ENCODE measurements around the gene FAM13B.

DNA sequence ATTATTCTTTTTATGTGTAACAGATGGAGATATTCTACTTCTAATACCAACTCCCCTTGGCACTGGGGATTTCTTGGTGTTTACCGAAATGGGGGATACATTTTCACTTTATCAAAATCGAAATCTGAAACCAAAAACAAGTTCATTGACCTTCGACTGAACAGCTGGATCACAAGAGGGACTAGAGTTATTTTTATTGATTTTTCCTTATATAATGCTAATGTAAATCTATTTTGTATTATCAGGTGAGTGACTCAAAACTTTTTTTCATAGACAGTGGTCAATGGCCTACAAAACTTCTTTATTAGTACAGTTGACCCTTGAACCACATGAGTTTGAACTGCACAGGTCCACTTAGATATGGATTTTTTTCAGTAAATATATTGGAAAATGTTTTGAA, 133.4 kb downstream of the FAM13B start:
- TF ChIP-seq, protein P1, sequence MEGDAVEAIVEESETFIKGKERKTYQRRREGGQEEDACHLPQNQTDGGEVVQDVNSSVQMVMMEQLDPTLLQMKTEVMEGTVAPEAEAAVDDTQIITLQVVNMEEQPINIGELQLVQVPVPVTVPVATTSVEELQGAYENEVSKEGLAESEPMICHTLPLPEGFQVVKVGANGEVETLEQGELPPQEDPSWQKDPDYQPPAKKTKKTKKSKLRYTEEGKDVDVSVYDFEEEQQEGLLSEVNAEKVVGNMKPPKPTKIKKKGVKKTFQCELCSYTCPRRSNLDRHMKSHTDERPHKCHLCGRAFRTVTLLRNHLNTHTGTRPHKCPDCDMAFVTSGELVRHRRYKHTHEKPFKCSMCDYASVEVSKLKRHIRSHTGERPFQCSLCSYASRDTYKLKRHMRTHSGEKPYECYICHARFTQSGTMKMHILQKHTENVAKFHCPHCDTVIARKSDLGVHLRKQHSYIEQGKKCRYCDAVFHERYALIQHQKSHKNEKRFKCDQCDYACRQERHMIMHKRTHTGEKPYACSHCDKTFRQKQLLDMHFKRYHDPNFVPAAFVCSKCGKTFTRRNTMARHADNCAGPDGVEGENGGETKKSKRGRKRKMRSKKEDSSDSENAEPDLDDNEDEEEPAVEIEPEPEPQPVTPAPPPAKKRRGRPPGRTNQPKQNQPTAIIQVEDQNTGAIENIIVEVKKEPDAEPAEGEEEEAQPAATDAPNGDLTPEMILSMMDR (IDR thresholded peaks at IDR 0.05; ENCODE audit: insufficient read depth, low read length), result no peak
- TF ChIP-seq POLR2AphosphoS5 (IDR thresholded peaks at IDR 0.05; ENCODE audit: low read depth), result no peak
